Fibroblast of pulmonary artery (primary cell): ENCODE results near the gene KIRREL3.

ENCODE experiments used
- DNase-seq: peaks from one replicate; pipeline ENCODE4 v3.0.0-alpha.2; 2010; ENCODE audit warnings: low read depth
- H3K4me3 ChIP-seq: replicated peaks from 2 replicates; pipeline ENCODE4 v1.5.1; 2011; ENCODE audit warnings: low read depth, mild to moderate bottlenecking, control low read depth, low read length, moderate library complexity
- CTCF ChIP-seq: IDR thresholded peaks from 2 replicates; pipeline ENCODE4 v1.5.1; 2011; ENCODE audit warnings: mild to moderate bottlenecking, control low read depth, low read length, inconsistent platforms; ENCODE audit errors: missing control alignments

KIRREL3 gene

GRCh38 chr11:126423743-126424142 is 576.8 kb downstream of the KIRREL3 start:
- TF ChIP-seq CTCF, result no peak
- no peak for DNase-seq
- H3K4me3 ChIP-seq, result no peak overlapping the region

DNA sequence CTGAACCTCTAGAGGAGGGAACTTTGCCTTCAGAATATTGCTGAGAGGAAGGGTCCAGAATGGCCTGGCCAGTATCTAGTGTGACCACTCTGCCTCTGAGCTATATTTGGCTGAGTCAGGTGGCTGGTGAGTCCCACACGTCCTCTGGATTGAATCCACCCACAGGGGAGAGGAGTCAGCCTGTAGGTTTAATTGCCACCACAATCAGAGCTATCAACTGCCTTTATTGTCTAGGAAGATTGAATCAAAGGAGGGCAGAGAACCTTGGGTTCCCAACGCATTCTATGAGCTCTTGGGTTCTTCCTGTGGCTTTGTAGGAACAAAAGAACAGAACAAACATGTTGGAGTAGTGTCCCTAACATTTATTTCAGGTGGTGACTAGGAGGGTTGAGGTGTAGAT is 577.4 kb downstream of the KIRREL3 start:
- TF ChIP-seq CTCF, result no peak
- DNase-seq, result no peak
- H3K4me3 ChIP-seq, result no peak overlapping the region

GRCh38 chr11:126422446-126422845 is 578.1 kb downstream of the KIRREL3 start:
- no peak for DNase-seq
- H3K4me3 ChIP-seq, result no peak overlapping the region
- no peak for TF ChIP-seq CTCF

DNA sequence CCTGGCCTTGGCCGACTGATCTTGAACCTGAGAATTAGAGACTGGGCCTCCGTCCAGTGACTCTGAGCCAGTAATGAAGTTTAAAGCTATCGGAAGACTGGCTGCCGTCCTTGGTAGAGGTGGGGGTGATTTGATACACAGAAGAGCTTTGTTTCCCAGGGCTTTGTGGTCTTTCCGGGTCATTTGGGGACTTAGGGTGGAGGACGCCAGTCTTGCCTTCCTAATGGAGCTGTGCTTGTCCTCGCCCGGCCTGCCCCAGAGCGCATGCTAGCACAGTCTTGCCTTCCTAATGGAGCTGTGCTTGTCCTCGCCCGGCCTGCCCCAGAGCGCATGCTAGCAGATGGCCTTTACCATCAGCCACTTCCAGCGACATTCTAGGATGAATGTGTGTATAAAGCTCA is 579.3 kb downstream of the KIRREL3 start:
- no peak overlapping the region for H3K4me3 ChIP-seq
- TF ChIP-seq CTCF, result no peak
- no peak for DNase-seq

DNA sequence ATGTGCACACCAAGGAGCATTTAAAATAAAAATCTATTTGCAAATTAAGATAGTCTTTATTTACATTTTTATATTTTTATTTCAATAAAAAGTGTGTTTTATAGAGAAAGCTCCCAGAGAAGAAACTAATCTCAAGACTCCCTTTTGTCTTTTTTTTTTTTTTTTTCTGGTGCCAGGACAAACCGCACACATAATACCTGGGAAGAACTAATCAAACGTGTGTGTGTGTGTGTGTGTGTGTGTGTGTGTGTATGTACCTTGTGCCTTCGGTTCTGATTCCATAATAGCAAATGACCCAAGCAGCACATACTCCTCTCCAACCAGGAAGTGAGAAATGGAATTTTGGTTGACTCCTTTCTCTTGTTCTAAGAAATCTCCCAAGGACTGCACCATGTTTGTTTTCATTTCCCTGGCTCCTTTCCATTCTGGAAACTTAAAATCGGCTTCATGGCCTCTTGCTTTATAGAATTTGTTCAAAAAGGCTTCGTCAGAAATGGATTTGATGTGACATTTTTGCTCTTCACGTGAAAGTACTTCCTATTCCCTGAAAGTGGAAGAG is 579.8 kb downstream of the KIRREL3 start:
- peak; percentile 23 for DNase-seq
- no peak for TF ChIP-seq CTCF
- no peak overlapping the region for H3K4me3 ChIP-seq

- TF ChIP-seq CTCF, result no peak
Observed at GRCh38 chr11:126419801-126420697, 580.5 kb downstream of the KIRREL3 start.

More at GRCh38 chr11:126419801-126420697, 580.5 kb downstream of the KIRREL3 start:
- no peak overlapping the region for H3K4me3 ChIP-seq
- peak; percentile 76 for DNase-seq
